Transverse colon (tissue), 4 donors: ENCODE data around the gene TUT4. TPM values are rescaled to one million over a fixed set of nuclear protein-coding genes. Genes with fewer than 3 reads are reported as not detected.

Source experiments
- DNase-seq: peaks from one replicate; pipeline ENCODE4 v3.0.0-alpha.2; 2019
- H3K27ac ChIP-seq, 4 donors: fragments of 200-600 bp; sonication (generic); 2 replicates each; pipeline ENCODE4 v1.5.1; 2016 to 2018; ENCODE audit warnings: inconsistent platforms in 4 of 4
- H3K27me3 ChIP-seq: fragments of 200-600 bp; sonication (generic); 2 replicates; pipeline ENCODE4 v1.5.1; 2017; ENCODE audit warnings: inconsistent platforms
- H3K36me3 ChIP-seq, 4 donors: fragments of 200-600 bp; sonication (generic); 2 replicates each; pipeline ENCODE4 v1.5.1; 2017 to 2019; ENCODE audit warnings: inconsistent platforms in 4 of 4
- H3K4me1 ChIP-seq, 4 donors: fragments of 200-600 bp; sonication (generic); 2 replicates each; pipeline ENCODE4 v1.5.1; 2017 to 2020; ENCODE audit warnings: inconsistent platforms in 4 of 4
- H3K4me3 ChIP-seq, 4 donors: fragments of 200-600 bp; sonication (generic); 1 replicate in 1 of 4; 2 replicates in 3 of 4; pipeline versions ENCODE4 v1.5.1 to v1.6.1; 2017 to 2019; ENCODE audit warnings: inconsistent platforms in 4 of 4
- H3K9me3 ChIP-seq, 2 donors: fragments of 200-600 bp; sonication (generic); 2 replicates each; pipeline ENCODE4 v1.5.1; 2017 to 2019; ENCODE audit warnings: inconsistent platforms in 2 of 2
- EP300 ChIP-seq: sonication (generic); formaldehyde crosslinking; IDR thresholded peaks from one replicate; pipeline ENCODE4 v1.6.1; 2017; ENCODE audit warnings: antibody characterized with exemption, low read depth
- POLR2A ChIP-seq: fragments of 450-650 bp; IDR thresholded peaks from one replicate; pipeline ENCODE4 v1.6.1; 2016; ENCODE audit warnings: antibody characterized with exemption, mild to moderate bottlenecking, moderate library complexity
- POLR2AphosphoS5 ChIP-seq, 3 donors: sonication (generic); formaldehyde crosslinking; IDR thresholded peaks; one replicate each; pipeline ENCODE4 v1.6.1; 2016; ENCODE audit warnings: antibody characterized with exemption in 3 of 3
- WGBS, 2 donors: methylation state at CpG; one replicate each; pipeline ENCODE4 v1.1.5; 2018; ENCODE audit warnings: low coverage in 1 of 2; 5-methylcytosine and 5-hydroxymethylcytosine counted together
- in situ Hi-C, 4 donors: fragments of 200-750 bp; cut with MboI; loops; one replicate each; pipeline versions ENCODE4 v1.15.0 to v1.15.1; 2017; ENCODE audit warnings: low sequenced_read_pairs in 3 of 4, low pct_ligation_motif_present in 1 of 4, low pct_unique_long_range_greater_than_20kb in 1 of 4
- intact Hi-C: fragments of 100-400 bp; cut with DNase I; formaldehyde crosslinking; loops from one replicate; pipeline ENCODE4 v1.15.1; 2023; ENCODE audit warnings: low total_unique reads
- total RNA-seq, 4 donors: library from RNA; depleted of rRNA; stranded (reverse); fragments of >200 nt; gene quantifications; one replicate each; pipeline ENCODE4 v1.1.0, GENCODE V29; 2016
- TF ChIP-seq, protein P1 (sequence below), 5 experiments: fragments of 200-600 bp in 3 of 5; fragments of 450-650 bp in 2 of 5; sonication (generic) in 3 of 5; IDR thresholded peaks; 1 replicate in 2 of 5; 2 replicates in 3 of 5; pipeline ENCODE4 v1.5.1; 2016 to 2017; ENCODE audit warnings: antibody characterized with exemption in 5 of 5, inconsistent platforms in 3 of 5, mild to moderate bottlenecking in 2 of 5, moderate library complexity in 1 of 5

Gene TUT4
- total RNA-seq, 4 donors from 2014 or later: 12.3 to 55.3 (median 27.4) TPM

DNA sequence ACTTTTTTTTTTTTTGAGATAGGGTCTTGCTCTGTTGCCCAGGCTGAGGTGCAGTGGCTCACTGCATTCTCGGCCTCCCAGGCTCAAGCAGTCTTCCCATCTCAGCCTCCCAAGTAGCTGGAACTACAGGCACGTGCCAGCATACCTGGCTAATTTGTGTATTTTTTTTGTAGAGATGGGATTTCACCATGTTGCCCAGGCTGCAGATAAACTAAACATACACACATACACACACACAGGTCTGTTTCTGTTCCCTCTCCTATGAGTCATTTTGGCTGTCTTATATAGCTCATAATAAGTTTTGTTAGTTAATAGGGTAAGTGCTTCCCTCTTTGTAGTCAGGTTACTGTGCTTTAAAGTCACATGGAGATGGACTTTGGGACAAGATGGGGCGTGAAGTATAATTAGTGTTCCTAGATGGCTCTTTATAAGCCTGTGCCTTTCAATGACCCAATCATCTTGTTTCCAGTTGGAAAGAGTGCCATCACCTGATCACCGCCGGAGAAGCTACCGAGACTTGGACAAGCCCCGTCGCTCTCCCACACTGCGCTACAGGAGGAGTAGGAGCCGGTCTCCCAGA is 139.4 kb downstream of the TUT4 start:
- peaks cover 0 to 91% (median 35%) of the 10 kb centered on the region in 4 donors for H3K36me3 ChIP-seq
- TF ChIP-seq, protein P1, sequence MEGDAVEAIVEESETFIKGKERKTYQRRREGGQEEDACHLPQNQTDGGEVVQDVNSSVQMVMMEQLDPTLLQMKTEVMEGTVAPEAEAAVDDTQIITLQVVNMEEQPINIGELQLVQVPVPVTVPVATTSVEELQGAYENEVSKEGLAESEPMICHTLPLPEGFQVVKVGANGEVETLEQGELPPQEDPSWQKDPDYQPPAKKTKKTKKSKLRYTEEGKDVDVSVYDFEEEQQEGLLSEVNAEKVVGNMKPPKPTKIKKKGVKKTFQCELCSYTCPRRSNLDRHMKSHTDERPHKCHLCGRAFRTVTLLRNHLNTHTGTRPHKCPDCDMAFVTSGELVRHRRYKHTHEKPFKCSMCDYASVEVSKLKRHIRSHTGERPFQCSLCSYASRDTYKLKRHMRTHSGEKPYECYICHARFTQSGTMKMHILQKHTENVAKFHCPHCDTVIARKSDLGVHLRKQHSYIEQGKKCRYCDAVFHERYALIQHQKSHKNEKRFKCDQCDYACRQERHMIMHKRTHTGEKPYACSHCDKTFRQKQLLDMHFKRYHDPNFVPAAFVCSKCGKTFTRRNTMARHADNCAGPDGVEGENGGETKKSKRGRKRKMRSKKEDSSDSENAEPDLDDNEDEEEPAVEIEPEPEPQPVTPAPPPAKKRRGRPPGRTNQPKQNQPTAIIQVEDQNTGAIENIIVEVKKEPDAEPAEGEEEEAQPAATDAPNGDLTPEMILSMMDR (IDR thresholded peaks at IDR 0.05): no peak
- peak in 2 of 3 donors; percentile 69 to 74 for TF ChIP-seq POLR2AphosphoS5 (IDR thresholded peaks at IDR 0.05)
- peak; percentile 67 for TF ChIP-seq POLR2A
- peak; percentile 72 for DNase-seq
- H3K27me3 ChIP-seq: no peaks in the 10 kb centered on the region
- H3K4me3 ChIP-seq: no peak overlapping the region
- no peaks in the 10 kb centered on the region for H3K9me3 ChIP-seq
- peak overlapping the region; percentile 61 to 74 (median 70) for H3K27ac ChIP-seq
- 67% methylated on average over 10 of the region's 10 CpGs; no CpG with 5 or more reads in 1 of the 2 donors for WGBS, 2 donors
- in situ Hi-C loops (loop anchor here in 2 of 4 donors (25.0 kb wide), 1 partner anchor 274 kb away; the partner anchor contains the start of gene COA7 (in 2 of the 2)), intact Hi-C loops (no loop called here)
- H3K4me1 ChIP-seq: peaks cover 0 to 20% (median 3%) of the 10 kb centered on the region in 4 donors

DNA sequence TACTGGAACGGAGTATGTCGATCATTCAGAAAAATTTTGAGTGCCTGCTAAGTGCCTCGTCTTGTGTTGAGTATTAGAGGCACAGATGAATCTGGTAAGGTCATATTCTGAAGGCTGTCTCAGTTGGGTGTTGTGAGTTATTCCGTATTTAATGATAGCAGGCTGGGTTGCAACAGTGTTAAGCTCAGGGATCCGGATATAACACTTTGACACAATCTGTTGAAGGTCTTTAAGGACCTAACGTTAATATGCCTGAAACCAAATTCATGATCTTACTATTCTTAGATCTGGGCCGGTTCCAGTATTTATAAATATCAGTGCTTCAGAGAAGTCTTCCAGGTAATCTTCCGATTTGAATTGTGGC is 147.9 kb downstream of the TUT4 start:
- WGBS, 2 donors: 0 to 1% methylated on average over 6 to 8 of the region's 8 CpGs
- peak overlapping the region; percentile 91 to 97 (median 92) for H3K27ac ChIP-seq
- TF ChIP-seq EP300: no peak
- TF ChIP-seq POLR2A: no peak
- TF ChIP-seq, protein P1 (IDR thresholded peaks at IDR 0.05): peak in 1 of 5 experiments; percentile 36
- TF ChIP-seq POLR2AphosphoS5 (IDR thresholded peaks at IDR 0.05): no peak
- H3K4me3 ChIP-seq: peak overlapping the region; percentile 63 to 81 (median 69)
- no peaks in the 10 kb centered on the region for H3K9me3 ChIP-seq
- no peak for DNase-seq
- peaks cover 0 to 19% (median 6%) of the 10 kb centered on the region in 4 donors for H3K36me3 ChIP-seq
- in situ Hi-C loops: loop anchor here in 2 of 4 donors (25.0 kb wide), 1 partner anchor 282 kb away; the partner anchor contains the start of gene COA7 (in 2 of the 2)
- H3K4me1 ChIP-seq: peaks cover 14 to 27% (median 19%) of the 10 kb centered on the region in 4 donors
- intact Hi-C loops: no loop called here
- no peaks in the 10 kb centered on the region for H3K27me3 ChIP-seq

DNA sequence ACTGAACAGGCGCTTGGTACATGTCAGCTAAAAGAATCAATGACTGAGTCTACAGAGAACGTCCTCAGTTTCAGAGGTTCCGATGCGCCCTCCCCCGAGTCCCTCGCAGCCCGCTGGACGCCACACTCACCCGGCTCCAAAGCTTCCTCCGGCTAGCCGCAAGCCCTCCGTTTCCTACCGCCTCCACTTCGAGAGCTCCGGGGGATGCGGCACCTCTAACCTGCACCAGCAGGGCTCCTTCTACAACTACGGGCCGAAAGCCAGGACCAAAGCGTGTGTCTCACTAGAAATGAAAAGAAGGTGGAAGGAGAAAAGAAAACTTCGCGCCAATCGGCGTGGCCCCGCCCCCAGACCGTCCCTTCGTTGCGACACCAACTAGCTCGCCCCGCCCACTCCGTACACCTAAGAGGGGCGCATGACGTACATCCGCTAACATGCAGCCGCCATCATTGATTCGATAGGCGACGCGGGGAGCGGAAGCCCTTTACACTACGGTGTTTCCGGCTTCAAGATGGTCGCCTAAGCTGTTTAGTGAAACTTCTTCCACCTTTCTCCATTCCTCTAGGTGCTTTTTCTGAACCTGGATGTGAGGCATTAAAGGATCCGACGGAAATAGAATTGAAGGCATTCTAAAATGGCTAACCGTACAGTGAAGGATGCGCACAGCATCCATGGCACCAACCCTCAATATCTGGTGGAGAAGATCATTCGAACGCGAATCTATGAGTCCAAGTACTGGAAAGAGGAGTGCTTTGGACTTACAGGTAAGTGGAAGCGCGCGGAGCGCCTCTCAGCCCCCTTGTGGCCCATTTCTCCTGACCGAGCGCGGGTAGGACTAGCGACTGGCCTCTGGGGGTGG is 148.5 kb downstream of the TUT4 start, which contains the start of the genes ORC1 and PRPF38A:
Gene ORC1, minus strand, starts transcription at position 308 of the 859 bp plus-strand sequence. CDS start 2,200 bp downstream, outside the sequence.
Gene PRPF38A, plus strand, starts transcription at position 487 of the 859 bp plus-strand sequence. Its CDS starts 148 bp downstream, at position 635.
- peak; percentile 99 for DNase-seq
- H3K27me3 ChIP-seq: no peaks in the 10 kb centered on the region
- peaks cover 14 to 27% (median 19%) of the 10 kb centered on the region in 4 donors for H3K4me1 ChIP-seq
- H3K9me3 ChIP-seq: no peaks in the 10 kb centered on the region
- H3K36me3 ChIP-seq: peaks cover 0 to 15% (median 5%) of the 10 kb centered on the region in 4 donors
- WGBS, 2 donors: 0% methylated on average over 14 to 51 of the region's 57 CpGs
- no peak for TF ChIP-seq EP300
- TF ChIP-seq POLR2A: peak; percentile 80
- peak; percentile 71 to 92 (median 89) for TF ChIP-seq POLR2AphosphoS5 (IDR thresholded peaks at IDR 0.05)
- TF ChIP-seq, protein P1 (IDR thresholded peaks at IDR 0.05): peak; percentile 45 to 88 (median 50)
- H3K4me3 ChIP-seq: peak within 1 kb of the TSS; percentile 63 to 81 (median 69)
- in situ Hi-C loops (loop anchor here in 2 of 4 donors (25.0 kb wide), 1 partner anchor 283 kb away; the partner anchor contains the start of gene COA7 (in 2 of the 2)), intact Hi-C loops (no loop called here)
- peak within 1 kb of the TSS; percentile 91 to 97 (median 92) for H3K27ac ChIP-seq
